Tongue (tissue), 2 donors: Measurements from ENCODE around the gene TRPC1. TPM values are rescaled to one million over a fixed set of nuclear protein-coding genes. Genes with fewer than 3 reads are reported as not detected.
A peak's percentile ranks its signal among the peaks of the same experiment; 100 is the strongest.

Experiments
- DNase-seq: peaks from one replicate; pipeline ENCODE4 v3.0.0-alpha.2; 2015
- total RNA-seq: library from RNA; depleted of rRNA; stranded (reverse); fragments of >200 nt; gene quantifications from one replicate; pipeline ENCODE4 v1.2.3, GENCODE V29; 2014

The TRPC1 gene
- total RNA-seq, 1 donor from 2014 or later: 28.9 TPM

- no peak for DNase-seq
Observed at GRCh38 chr3:142754494-142754893, 30.7 kb downstream of the TRPC1 start.

- no peak for DNase-seq
Observed at GRCh38 chr3:142768338-142768737, 44.5 kb downstream of the TRPC1 start.

GRCh38 chr3:142777927-142778326 lies 54.1 kb downstream of the TRPC1 start:
- DNase-seq: no peak

- no peak for DNase-seq
Observed at GRCh38 chr3:142778541-142778940, 54.7 kb downstream of the TRPC1 start.

- DNase-seq: no peak
Observed at GRCh38 chr3:142779591-142779990, 55.8 kb downstream of the TRPC1 start.

GRCh38 chr3:142782616-142783015 lies 58.8 kb downstream of the TRPC1 start:
- no peak for DNase-seq

GRCh38 chr3:142784228-142784627 lies 60.4 kb downstream of the TRPC1 start:
- no peak for DNase-seq

- DNase-seq: no peak
Observed at GRCh38 chr3:142785996-142786395, 62.2 kb downstream of the TRPC1 start.

- no peak for DNase-seq
Observed at GRCh38 chr3:142787719-142788118, 63.9 kb downstream of the TRPC1 start.

GRCh38 chr3:142794508-142794907 lies 70.7 kb downstream of the TRPC1 start:
- DNase-seq: no peak

GRCh38 chr3:142795332-142795731 lies 71.5 kb downstream of the TRPC1 start:
- DNase-seq: no peak

- no peak for DNase-seq
Observed at GRCh38 chr3:142796823-142797222, 73.0 kb downstream of the TRPC1 start.

- no peak for DNase-seq
Observed at GRCh38 chr3:142801746-142802145, 77.9 kb downstream of the TRPC1 start.

- no peak for DNase-seq
Observed at GRCh38 chr3:142802891-142803290, 79.1 kb downstream of the TRPC1 start.

GRCh38 chr3:142808103-142808917 lies 84.5 kb downstream of the TRPC1 start:
- no peak for DNase-seq

GRCh38 chr3:142809259-142809658 lies 85.4 kb downstream of the TRPC1 start:
- no peak for DNase-seq

- no peak for DNase-seq
Observed at GRCh38 chr3:142815803-142816202, 92.0 kb downstream of the TRPC1 start.

- no peak for DNase-seq
Observed at GRCh38 chr3:142817356-142817755, 93.5 kb downstream of the TRPC1 start.

- DNase-seq: no peak
Observed at GRCh38 chr3:142817897-142818296, 94.1 kb downstream of the TRPC1 start.

- DNase-seq: no peak
Observed at GRCh38 chr3:142818651-142819050, 94.8 kb downstream of the TRPC1 start.

- DNase-seq: no peak
Observed at GRCh38 chr3:142819179-142819578, 95.3 kb downstream of the TRPC1 start.

GRCh38 chr3:142828703-142829305 lies 105.0 kb downstream of the TRPC1 start:
- peak; percentile 81 for DNase-seq

- no peak for DNase-seq
Observed at GRCh38 chr3:142837526-142837925, 113.7 kb downstream of the TRPC1 start.

- no peak for DNase-seq
Observed at GRCh38 chr3:142839831-142840230, 116.0 kb downstream of the TRPC1 start.
